Sciatic nerve (tissue), 2 donors: ENCODE data around the gene MMP3. TPM values are rescaled to one million over a fixed set of nuclear protein-coding genes. Genes with fewer than 3 reads are reported as not detected.

Source experiments
- ATAC-seq: fragments of 200-7000 bp; cut with Tn5 transposase; one replicate; pipeline ENCODE4 v1.9.1; 2020; ENCODE audit warnings: mild to moderate bottlenecking, moderate library complexity
- DNase-seq: peaks from one replicate; pipeline ENCODE4 v3.0.0-alpha.2; 2020; ENCODE audit warnings: low spot score
- intact Hi-C: fragments of 100-400 bp; cut with DNase I; formaldehyde crosslinking; loops from one replicate; pipeline ENCODE4 v1.14.2; 2022
- total RNA-seq: library from RNA; stranded (reverse); fragmentation: NEBNext Ultra II Directional; extraction: Animal tissue kit (Norgen Biotek cat#: 25700); gene quantifications from one replicate; pipeline ENCODE4 v1.2.1, GENCODE V29; 2021
- donor health status: DM: no; HTN: no; CAD: no.
- donor health status: DM: no; HTN: no; CAD: no.

The MMP3 gene
- total RNA-seq, 1 donor from 2014 or later: 6.7 TPM

- no peak for ATAC-seq
- intact Hi-C loops: no loop called here
- DNase-seq: no peak
Observed at GRCh38 chr11:102798012-102798746, 45.2 kb downstream of the MMP3 start, which contains the start of gene MMP1. TSS of gene MMP1 (minus strand) at chr11:102798160. CDS start at chr11:102798092, 68 bp downstream.

- DNase-seq (no peak), ATAC-seq (no peak)
- intact Hi-C loops: no loop called here
Observed at GRCh38 chr11:102794382-102794781, 49.0 kb downstream of the MMP3 start.

- ATAC-seq (no peak), DNase-seq (no peak)
- intact Hi-C loops: no loop called here
Observed at GRCh38 chr11:102793677-102794290, 49.6 kb downstream of the MMP3 start.

- intact Hi-C loops: no loop called here
- ATAC-seq: no peak
- DNase-seq: no peak
Observed at GRCh38 chr11:102792604-102793003, 50.8 kb downstream of the MMP3 start.

GRCh38 chr11:102791271-102792036 is 52.0 kb downstream of the MMP3 start:
- intact Hi-C loops: no loop called here
- DNase-seq: no peak
- no peak for ATAC-seq

- DNase-seq (no peak), ATAC-seq (no peak)
- intact Hi-C loops: no loop called here
Observed at GRCh38 chr11:102788334-102788995, 54.9 kb downstream of the MMP3 start.

Other genes with a start within 250 kb of the MMP3 start
- gene MMP20, start 218.3 kb downstream of the MMP3 start, total RNA-seq: not detected
- gene MMP27, start 137.8 kb downstream of the MMP3 start, total RNA-seq: not detected
- gene MMP8, start 118.7 kb downstream of the MMP3 start, total RNA-seq: 2.3 TPM
- not detected for gene MMP10, start 63.0 kb downstream of the MMP3 start, total RNA-seq
- 0.22 TPM for gene MMP1, start 45.4 kb downstream of the MMP3 start, total RNA-seq
- gene MMP12, start 31.4 kb upstream of the MMP3 start, total RNA-seq: 0.22 TPM
- not detected for gene MMP13, start 112.1 kb upstream of the MMP3 start, total RNA-seq
- gene DCUN1D5, start 248.6 kb upstream of the MMP3 start, total RNA-seq: 19.4 TPM